Fibroblast of villous mesenchyme (primary cell): ENCODE data around the gene KRTAP4-8. TPM values are rescaled to one million over a fixed set of nuclear protein-coding genes. Genes with fewer than 3 reads are reported as not detected.
"Not testable (repeated sequence)": the region's sequence is repeated elsewhere in the genome, so short reads cannot be mapped to it uniquely, and the experiment has no call there.

ENCODE experiments used
- DNase-seq: peaks from one replicate; pipeline ENCODE4 v3.0.0-alpha.2; 2010; ENCODE audit warnings: low read depth
- H3K4me3 ChIP-seq: 2 replicates; pipeline ENCODE4 v1.5.1; 2011; ENCODE audit warnings: low read depth, mild to moderate bottlenecking, low read length
- total RNA-seq: library from RNA; depleted of rRNA; stranded (reverse); fragments of >200 nt; gene quantifications from 2 replicates; pipeline ENCODE4 v1.2.3, GENCODE V29; 2012
- TF ChIP-seq, protein P1 (sequence below): IDR thresholded peaks from 2 replicates; pipeline ENCODE4 v1.5.1; 2012; ENCODE audit warnings: low read depth, mild to moderate bottlenecking, low read length; ENCODE audit not compliant: insufficient read depth

KRTAP4-8 gene
- total RNA-seq, 1 donor = not detected

DNA sequence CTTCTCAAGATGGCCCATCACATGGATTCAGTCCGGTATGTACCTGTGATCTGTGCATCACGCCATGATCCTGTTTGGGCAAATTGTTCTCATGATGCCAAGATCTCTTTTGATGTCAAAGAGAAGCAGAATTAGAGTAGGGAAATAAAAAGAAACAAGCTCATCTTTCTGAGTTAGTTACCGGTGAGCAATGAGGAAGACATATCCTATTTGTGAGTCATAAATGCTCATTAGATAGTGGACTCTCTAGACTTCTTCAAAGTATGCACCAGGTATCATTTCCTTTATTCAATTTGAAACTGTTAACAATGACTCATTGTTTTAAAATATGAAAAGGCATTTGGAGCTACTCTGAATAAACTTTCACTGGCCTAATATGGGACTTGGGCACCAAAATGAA lies 34.0 kb upstream of the KRTAP4-8 start:
- H3K4me3 ChIP-seq = no peak overlapping the region
- TF ChIP-seq, protein P1, sequence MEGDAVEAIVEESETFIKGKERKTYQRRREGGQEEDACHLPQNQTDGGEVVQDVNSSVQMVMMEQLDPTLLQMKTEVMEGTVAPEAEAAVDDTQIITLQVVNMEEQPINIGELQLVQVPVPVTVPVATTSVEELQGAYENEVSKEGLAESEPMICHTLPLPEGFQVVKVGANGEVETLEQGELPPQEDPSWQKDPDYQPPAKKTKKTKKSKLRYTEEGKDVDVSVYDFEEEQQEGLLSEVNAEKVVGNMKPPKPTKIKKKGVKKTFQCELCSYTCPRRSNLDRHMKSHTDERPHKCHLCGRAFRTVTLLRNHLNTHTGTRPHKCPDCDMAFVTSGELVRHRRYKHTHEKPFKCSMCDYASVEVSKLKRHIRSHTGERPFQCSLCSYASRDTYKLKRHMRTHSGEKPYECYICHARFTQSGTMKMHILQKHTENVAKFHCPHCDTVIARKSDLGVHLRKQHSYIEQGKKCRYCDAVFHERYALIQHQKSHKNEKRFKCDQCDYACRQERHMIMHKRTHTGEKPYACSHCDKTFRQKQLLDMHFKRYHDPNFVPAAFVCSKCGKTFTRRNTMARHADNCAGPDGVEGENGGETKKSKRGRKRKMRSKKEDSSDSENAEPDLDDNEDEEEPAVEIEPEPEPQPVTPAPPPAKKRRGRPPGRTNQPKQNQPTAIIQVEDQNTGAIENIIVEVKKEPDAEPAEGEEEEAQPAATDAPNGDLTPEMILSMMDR = no peak
- no peak for DNase-seq

GRCh38 chr17:41127371-41127770 lies 29.4 kb upstream of the KRTAP4-8 start:
- no peak for DNase-seq
- H3K4me3 ChIP-seq = no peak overlapping the region
- TF ChIP-seq, protein P1 = no peak

DNA sequence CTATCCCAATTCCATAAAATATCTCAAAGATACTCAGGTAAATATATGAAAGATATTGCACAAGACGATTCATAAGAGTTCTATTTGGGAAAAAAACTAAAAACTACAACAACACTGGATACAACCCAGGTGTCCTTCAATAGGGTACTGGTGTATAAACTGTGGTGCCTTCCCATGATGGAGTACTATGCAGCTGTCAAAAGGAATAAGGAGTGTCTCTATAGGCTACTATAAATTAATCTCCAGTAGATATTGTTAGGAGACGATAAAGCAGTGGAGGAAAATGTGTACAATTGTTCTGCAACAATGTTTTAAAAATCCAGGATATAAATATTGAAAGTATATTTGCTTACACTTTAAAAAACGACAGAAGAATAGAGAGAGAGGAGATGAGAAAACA lies 28.5 kb upstream of the KRTAP4-8 start:
- TF ChIP-seq, protein P1 = no peak
- no peak overlapping the region for H3K4me3 ChIP-seq
- no peak for DNase-seq

DNA sequence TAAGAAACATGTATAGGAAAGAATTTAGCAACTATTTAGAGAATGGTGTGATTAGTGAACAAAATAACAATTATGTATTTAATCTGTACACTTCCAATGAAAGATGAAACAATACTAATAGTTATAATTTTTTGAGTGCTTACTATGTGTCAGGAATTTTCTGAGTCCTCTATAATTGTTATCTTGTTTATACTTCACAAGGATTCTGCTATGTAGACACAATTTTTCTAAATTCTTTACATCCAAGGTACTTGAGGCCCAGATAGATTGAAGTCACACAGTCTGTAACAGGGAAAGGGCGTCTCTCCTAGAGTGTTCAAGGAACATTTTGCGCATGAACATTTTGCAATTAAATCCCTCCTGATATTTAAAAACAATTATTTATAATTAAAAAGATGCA lies 27.1 kb upstream of the KRTAP4-8 start:
- TF ChIP-seq, protein P1 = no peak
- no peak overlapping the region for H3K4me3 ChIP-seq
- DNase-seq = no peak

- not testable (repeated sequence) for H3K4me3 ChIP-seq, DNase-seq
Observed at GRCh38 chr17:41123991-41124371, 26.0 kb upstream of the KRTAP4-8 start, which contains the start of gene KRTAP4-12. TSS of gene KRTAP4-12 (minus strand) at chr17:41124182. CDS start at chr17:41124122, 60 bp downstream.

DNA sequence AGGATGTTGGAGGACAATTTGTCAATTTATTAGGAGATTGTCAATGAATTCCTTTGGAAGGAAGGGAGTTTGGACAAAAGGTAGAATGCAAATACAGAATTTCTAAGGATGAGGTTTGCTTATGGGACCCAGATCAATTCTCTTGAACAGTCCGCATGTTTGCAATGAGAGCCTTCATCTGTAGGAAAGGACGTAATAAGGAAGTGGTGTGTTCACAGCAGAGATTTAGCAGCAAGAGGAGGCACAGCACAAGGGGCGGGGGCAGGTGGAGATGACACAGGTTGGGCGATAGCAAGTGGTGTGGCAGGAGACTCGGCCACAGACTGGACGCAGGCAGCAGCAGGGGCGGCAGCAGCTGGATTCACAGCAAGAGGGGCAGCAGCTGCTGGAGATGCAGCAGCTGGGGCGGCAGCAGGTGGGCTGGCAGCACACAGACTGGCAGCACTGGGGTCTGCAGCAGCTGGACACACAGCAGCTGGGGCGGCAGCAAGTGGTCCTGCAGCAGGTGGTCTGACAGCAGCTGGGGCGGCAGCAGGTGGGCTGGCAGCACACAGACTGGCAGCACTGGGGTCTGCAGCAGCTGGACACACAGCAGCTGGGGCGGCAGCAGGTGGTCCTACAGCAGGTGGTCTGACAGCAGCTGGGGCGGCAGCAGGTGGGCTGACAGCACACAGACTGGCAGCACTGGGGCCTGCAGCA lies 25.5 kb upstream of the KRTAP4-8 start:
- not testable (repeated sequence) for DNase-seq, H3K4me3 ChIP-seq

GRCh38 chr17:41121742-41122141 lies 23.8 kb upstream of the KRTAP4-8 start:
- TF ChIP-seq, protein P1 = no peak
- no peak for DNase-seq
- H3K4me3 ChIP-seq = no peak overlapping the region

DNA sequence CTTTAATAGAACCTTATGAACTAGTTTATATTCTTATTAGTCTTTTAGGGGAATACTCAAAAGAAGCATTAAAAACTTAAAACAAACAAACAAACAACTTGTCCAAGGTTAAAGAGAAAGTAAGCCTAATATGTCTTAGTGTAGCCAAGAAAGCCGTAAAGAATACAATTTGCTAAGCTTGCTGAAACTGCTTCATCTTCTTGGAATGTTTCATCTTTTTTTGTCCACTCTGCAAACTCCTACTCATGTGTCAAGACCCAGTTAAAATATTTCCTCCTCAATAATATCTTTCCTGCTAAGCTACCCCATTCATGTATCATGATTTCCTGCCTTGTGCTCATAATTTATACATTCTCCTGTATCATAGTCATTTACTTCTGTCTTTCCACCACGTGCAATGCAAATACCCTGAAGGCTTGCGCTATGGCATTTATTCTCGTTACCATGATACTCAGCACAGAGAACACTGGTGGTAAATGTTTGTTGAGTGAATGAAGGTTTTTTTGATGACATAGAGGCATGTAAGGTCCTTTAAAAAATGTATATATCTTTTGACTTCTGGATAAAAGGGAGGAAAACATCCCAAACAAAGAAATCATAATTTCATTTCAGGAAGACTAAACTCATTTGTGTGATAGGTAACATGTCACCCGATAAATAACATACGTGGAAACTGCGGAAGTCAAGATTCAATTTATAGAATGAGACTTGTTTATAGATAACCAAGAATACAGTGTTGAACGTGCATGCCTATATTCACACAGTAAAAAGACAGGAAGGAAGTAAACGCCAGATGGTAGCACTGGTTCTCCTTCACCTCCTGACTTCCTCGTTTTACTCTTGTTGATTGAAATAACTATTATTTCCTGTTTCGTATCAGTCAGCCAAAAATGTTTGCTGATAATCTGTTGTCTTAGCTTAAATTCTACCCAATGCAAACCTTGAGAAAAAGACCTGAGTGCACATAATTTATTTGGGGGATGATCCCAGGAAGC lies 22.1 kb upstream of the KRTAP4-8 start:
- H3K4me3 ChIP-seq, DNase-seq: not testable (repeated sequence)
